GM04504 (cell line): ENCODE data around the gene ARFGAP1.

Experiments
- DNase-seq: peaks from one replicate; pipeline ENCODE4 v3.0.0-alpha.2; 2012; ENCODE audit warnings: low read depth

The ARFGAP1 gene

GRCh38 chr20:63280371-63280770 is 7.8 kb downstream of the ARFGAP1 start:
- DNase-seq: no peak

DNA sequence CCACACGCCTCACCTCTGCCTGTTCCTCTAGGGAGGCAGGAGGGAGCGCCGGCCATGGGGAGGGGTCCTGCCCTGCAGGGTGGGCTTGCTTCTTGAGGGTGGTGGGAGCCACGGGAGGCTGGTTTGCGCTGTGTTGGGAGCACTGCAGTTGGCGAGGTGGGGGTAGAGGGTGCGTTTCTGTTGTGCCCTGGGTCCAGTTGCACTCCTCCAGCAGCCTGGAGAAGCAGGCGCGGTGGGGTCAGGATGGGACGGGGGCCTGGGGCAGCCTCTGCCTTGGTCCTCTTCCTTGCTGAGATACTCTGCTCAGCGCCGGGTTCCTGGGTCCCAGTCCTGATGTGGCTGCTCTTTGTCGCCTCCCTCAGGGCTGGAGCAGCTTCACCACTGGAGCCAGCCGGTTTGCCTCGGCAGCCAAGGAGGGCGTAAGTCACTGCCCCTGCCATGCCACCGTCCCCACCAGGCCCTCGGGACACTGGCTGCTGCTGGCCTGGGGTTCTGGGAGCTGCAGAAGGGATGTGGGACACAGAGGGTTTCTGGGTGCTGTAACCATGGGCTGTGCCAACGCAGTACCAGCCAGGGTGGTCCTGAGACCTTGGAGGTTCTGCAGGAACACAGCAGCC is 8.4 kb downstream of the ARFGAP1 start:
- no peak for DNase-seq

DNA sequence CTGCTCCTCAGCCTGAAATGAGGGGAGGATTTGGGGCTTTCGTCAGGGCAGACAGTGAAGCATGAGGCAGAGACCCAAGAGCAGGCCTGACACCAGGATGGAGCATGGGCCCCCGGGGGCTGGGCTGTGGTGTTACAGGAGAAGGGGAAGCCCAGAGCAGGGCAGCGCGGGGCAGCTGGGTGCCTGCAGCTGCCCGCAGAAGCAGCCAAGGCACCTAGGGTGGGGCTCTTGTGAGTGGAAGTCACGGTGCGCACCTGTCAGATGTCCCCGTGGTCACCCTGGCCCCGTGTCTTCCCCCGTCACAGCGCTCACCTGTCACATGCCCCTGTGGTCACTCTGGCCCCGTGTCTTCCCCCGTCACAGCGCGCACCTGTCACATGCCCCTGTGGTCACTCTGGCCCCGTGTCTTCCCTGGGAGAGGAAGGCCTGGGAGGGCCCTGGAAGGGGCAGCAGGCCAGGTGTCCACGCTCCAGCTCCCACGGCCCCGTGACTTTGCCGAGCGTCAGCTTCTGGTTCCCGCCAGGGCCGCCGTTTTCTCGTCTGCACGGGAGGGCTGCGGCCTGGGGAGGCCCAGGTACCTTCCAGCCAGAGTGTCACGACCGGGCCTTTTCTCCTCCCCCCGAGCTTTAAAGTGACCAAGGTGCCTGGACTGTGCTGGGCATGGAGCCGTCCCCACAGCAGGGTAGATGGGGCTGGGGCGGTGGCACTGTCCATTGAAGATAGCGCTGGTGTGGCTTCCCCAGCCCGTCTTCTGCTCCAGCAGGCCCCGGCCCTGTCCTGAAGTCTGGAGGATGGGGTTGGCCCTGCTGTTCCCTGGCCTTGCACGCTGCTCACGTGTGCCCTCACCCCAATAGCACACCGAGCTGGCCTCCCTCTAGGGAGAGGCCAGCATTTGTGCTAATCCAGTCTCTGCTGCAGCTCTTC is 9.4 kb downstream of the ARFGAP1 start:
- no peak for DNase-seq

DNA sequence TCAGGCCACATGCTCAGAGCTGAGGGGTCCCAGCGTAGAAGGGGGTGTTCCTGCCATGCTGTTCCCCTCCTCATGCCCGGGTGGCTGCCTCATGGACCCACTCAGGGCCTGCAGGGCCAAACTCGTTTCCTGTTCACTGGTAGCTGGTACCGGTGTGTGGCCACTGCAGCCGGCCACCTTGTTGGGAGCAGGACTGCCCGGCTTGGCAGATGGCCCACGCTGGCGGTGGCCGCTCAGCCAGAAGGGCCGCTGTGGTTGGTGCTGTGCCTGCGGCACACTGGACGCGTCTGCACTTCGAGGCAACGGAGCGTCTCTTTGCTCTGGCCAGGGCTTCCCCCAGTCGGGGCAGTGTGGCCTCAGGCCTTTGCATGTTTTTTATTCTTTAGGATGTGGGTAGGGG is 10.3 kb downstream of the ARFGAP1 start:
- no peak for DNase-seq

GRCh38 chr20:63283397-63284082 is 10.9 kb downstream of the ARFGAP1 start:
- no peak for DNase-seq

- DNase-seq: no peak
Observed at GRCh38 chr20:63284083-63284440, 11.4 kb downstream of the ARFGAP1 start.

DNA sequence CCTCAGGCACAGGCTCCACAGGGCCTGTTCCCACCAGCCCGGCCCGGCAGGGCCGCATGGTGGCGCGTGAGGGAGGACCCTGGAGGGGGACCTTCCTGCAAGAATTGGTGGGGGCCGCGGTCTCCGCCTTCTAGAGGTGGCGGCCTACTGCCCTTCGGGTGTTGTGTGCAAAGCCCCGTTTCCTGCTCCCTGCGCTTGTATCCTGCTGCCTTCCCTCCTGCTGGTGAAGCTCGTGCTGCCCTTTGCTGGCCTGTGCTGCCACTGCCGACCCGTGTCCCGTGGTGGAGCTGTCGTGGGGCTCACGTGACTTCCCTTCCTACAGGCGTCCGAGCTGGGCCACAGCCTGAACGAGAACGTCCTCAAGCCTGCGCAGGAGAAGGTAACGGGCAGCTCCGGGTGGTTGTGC is 11.9 kb downstream of the ARFGAP1 start:
- no peak for DNase-seq

DNA sequence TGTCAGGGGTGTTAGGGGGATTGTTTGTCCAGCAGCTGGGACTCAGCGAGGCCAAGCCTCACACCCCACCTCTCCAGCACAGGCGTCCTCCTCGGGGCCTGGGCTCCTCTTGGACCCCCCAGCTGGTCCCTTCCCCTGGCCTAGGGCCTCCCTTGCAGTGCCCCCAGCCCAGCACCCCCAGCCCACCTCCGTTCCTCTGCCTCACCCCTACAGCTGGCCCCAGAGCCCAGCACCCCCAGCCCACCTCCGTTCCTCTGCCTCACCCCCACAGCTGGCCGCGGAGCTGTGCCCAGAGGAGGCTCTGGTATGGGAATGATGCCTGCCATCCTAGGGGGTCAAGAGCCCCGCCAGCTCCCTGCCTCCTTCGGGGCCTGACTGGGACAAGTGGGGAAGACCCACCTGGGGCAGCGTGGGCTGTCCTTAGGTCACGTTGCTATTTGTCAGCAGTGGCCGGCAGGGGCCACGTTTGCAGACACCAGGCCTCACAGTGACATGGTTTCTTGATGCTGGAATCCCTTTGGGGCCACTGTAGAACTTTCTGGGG is 12.4 kb downstream of the ARFGAP1 start:
- no peak for DNase-seq

DNA sequence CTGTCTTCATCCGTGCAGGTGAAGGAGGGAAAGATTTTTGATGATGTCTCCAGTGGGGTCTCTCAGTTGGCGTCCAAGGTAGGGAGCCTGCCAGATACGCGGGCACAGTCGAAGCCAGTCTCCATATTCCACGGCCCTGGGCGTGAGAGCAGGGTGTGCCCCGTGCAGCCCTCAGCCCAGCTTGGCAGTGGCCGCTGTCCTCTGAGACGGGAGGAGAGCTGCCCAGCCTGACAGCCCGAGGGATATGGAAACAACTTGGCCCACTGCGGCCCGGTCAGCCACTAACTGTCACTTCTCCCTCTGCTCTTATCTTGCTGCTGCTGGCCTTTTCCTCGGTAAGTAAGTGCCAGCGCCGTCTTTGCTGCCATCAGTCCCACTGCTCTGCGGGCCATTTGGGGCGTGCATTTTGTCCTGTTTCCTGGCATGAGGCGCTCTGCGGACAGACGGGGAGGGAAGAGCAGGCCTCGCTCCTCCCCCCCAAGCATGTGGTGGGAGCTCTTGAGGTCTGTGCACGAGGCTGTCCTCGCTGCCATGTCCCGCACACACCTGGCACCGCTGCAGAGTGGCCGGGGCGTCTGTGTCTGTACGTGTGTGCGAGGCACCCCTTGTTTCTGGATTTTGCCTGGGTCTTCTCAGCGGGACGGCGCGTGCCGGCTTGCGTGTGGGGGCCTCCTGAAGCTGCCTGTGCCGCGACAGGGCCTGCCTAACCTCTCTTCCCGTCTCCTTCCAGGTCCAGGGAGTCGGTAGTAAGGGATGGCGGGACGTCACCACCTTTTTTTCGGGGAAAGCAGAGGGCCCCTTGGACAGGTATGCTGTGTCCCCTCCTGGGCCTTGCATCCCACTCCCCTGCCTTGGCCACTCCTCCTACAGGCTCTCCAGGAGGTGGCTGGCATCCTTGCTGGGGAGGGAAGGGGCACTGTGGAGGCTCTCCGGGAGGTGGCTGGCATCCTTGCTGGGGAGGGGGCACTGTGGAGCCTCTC is 13.3 kb downstream of the ARFGAP1 start:
- no peak for DNase-seq

GRCh38 chr20:63286781-63287696 is 14.4 kb downstream of the ARFGAP1 start:
- DNase-seq: no peak

GRCh38 chr20:63287697-63288580 is 15.3 kb downstream of the ARFGAP1 start:
- DNase-seq: no peak

DNA sequence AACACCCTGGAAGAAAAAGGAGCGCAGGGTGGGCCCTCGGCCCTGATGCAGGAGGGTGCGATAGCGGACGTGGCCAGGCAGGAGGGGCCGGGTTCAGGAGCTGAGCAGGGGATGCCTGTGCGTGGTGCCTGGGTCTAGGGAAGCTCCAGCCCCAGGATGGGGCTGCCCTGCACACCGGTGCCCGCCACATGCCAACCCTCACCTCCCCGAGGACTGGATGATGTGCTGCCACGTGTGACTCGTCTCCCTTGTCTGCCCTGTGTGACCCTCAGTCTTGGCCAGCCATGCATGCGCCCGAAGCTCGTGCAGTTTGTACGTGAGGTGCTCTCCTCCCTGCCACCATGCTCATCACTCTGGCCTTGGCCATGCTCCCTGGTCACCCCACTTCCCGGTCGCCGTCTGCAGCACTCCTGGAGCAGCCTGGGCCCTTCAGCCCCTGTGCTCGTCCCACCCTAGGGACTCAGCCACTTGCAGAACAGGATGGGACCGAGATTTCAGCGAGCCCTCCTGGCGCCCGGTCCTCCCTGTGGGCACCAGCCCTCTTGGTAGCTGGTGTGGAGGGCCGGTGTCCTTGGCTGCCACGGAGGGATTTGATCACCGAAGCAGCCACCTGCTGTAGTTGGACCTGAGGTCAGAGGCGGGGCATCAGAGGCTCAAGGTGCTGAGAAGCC is 16.1 kb downstream of the ARFGAP1 start:
- no peak for DNase-seq

DNA sequence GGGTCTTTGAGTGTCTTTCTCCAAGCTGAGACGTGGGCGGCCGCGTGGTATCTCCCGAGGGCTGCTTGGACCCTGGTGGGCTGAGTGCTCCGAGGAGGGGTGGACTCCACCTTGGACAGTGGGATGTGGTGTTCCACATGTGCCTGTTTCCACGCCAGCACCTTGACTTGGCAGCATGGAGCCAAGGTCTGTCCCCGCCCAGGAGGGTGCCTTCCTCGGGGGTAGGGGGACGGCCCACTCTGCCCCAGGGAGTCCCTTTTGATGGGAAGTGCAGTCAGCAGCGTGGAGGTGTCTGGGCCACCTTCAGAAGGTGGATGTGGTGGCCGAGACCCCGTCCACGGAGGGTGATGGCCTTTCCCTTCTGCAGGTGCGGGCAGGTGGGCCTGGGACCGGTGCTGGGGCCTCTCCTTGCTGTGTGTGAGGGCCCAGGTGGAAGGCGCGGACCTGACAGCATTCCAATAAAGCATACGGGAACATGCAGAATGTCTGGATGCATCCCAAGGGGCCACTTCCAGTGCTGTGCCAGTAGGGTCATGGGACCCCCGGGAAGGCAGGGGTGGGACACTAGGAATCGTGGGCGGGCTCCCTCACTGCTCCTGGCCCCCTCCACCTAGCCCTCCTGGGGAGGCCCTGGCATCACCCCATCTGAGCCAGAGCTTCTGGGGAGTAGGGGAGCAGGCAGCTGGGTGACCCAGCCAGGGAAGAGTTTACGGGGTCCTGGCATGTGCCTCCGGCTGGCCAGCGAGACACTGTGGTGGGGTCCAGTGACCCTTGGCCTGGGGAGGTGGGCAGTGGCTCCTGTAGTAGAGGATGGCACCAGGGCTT is 16.9 kb downstream of the ARFGAP1 start:
- no peak for DNase-seq

- no peak for DNase-seq
Observed at GRCh38 chr20:63290136-63290676, 17.6 kb downstream of the ARFGAP1 start.

DNA sequence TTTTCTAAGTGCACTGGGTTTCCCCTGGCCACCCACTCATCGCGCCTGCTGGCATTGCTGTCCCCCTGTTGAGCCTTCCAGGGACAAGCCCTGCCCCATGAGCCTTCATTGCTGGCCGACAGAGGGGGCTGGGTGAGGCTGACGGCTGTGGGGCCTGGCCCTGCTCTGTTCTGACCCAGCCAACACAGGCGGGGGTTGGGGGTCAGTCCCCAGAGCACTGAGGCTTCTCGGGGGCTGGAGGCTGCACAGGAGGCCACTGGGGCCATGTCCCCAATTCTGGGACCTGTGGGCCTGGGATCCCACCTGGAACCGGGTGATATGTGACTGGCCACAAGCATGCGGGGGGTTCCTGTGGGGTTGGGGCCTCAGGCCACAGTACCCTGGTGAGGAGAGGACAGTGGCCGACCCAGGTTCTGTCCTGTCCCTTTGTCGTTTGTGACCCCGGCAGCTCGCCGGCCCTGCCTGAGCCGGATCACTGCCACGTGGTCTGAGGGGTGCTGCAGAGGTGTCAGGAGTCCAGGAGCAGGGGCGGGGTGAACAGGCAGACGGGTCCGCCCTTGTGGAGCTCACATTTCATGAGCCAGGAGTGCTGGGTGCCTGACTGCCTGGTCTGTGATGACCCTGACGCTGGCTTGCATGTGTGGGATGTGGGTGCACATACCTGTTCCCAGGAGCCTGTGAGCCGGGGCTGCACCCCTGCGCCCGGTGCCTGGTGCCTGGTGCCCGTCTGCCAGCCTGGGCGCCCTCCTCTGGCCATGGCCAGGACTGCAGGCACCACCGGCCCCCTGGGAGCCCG is 18.3 kb downstream of the ARFGAP1 start:
- no peak for DNase-seq

DNA sequence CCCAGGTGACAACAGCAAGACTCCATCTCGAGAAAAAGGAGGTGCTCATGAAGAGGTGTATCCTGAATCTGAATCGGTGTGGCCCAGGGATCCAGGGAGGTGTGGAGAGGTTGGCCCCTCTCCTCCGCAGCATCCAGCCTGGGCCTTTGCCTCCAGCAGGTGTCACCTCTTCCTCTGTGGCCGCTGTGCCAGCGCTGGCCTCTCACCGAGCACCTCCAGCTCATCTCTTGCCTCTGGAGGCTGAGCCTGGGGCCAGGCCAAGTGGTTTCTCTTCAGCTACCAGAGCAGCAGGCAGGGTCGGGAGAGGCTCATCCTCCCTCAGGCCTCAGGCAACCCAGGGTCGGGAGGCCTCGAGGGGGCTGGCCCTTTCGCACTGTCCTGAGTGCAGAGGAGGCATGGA is 19.2 kb downstream of the ARFGAP1 start:
- DNase-seq: no peak

- no peak for DNase-seq
Observed at GRCh38 chr20:63292292-63292701, 19.7 kb downstream of the ARFGAP1 start.
